GM12873 (cell line): ENCODE measurements around the gene CMSS1.

ENCODE experiments used
- TF ChIP-seq, protein P1 (sequence below): IDR thresholded peaks from 2 replicates; pipeline ENCODE4 v1.5.1; 2012; ENCODE audit warnings: low read depth, mild to moderate bottlenecking, moderate library complexity, low read length, control low read depth; ENCODE audit not compliant: insufficient read depth; ENCODE audit errors: missing control alignments

The CMSS1 gene

GRCh38 chr3:100107221-100107814 is 289.7 kb downstream of the CMSS1 start:
- TF ChIP-seq, protein P1, sequence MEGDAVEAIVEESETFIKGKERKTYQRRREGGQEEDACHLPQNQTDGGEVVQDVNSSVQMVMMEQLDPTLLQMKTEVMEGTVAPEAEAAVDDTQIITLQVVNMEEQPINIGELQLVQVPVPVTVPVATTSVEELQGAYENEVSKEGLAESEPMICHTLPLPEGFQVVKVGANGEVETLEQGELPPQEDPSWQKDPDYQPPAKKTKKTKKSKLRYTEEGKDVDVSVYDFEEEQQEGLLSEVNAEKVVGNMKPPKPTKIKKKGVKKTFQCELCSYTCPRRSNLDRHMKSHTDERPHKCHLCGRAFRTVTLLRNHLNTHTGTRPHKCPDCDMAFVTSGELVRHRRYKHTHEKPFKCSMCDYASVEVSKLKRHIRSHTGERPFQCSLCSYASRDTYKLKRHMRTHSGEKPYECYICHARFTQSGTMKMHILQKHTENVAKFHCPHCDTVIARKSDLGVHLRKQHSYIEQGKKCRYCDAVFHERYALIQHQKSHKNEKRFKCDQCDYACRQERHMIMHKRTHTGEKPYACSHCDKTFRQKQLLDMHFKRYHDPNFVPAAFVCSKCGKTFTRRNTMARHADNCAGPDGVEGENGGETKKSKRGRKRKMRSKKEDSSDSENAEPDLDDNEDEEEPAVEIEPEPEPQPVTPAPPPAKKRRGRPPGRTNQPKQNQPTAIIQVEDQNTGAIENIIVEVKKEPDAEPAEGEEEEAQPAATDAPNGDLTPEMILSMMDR, result no peak

DNA sequence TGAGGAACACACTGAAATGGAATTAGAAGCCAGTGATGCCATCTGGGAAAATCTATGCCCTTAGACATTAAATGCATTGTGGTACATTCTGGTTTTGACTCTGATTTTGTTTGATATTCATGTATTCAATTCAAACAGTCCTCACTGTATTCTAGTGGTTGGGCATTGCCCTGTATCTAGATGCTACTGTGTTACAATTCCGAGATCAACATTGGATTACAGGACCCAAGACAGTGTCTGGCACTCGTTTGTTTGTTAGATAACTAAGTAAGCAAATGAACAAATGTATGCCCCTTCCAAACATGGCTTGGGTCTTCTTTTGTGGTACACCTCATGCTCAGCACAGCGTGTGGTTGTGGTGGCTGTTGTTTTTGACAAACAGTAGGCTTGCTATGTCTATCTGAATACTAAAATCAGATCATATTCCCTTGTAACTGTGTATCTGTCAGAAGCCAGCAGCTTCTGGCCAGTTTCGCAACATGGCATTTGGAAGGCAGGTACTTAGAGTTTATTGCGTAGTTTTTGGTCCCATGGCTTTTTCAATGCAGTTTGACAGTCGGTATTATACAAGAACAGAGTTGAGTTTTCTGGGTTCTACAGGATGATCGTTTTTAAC is 290.9 kb downstream of the CMSS1 start:
- TF ChIP-seq, protein P1, result no peak

GRCh38 chr3:100110162-100110561 is 292.5 kb downstream of the CMSS1 start:
- TF ChIP-seq, protein P1, result no peak

DNA sequence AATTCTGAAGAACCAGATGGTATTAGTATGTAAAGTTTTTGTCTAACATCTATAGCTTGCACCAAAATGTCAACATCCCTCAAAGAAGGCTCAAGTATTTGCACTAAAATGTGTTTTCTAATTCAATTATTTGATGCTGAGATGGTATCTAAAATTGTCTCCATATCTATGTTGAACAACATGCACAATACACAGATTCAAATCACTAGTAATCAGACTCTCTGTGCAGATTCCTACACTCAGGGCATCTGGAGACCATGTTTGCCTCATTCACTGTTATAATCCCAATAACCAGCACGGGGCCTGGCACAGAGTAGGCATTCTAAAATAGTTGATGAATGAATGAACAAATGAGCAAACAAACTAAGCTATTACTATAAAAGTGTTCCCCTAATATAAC is 294.1 kb downstream of the CMSS1 start:
- TF ChIP-seq, protein P1, result no peak

DNA sequence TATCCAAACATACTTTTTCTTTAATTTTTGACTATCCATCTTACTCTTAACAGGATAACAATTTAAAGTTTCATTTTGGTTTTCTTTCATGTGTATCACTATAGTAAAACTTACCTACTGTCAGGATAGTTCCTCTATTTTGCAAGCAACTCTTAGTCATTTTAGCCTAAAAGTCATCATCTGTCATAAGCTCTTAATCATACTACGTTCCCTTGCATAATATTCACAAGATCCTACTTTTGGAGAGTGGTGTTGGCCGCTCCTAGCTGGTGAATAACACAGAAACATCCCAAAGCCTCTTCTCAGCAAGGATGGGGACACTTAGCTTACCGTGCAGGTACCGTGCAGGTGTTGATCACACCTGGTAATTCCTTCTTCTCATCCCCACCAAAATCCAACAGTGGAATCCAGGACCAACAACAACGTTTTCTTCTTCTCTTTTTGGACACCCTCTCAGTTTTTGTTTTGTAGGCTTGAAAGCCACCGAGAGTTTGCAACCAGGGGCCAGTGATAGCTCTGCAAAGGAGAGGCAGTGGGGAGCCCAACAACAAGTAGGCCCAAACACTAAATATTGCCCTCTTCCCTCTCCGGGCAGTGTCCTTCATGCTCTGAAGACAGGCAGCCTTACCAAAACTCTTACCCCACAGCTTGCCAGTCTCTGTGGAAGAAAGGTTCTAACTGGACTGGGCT is 296.2 kb downstream of the CMSS1 start:
- TF ChIP-seq, protein P1, result no peak

DNA sequence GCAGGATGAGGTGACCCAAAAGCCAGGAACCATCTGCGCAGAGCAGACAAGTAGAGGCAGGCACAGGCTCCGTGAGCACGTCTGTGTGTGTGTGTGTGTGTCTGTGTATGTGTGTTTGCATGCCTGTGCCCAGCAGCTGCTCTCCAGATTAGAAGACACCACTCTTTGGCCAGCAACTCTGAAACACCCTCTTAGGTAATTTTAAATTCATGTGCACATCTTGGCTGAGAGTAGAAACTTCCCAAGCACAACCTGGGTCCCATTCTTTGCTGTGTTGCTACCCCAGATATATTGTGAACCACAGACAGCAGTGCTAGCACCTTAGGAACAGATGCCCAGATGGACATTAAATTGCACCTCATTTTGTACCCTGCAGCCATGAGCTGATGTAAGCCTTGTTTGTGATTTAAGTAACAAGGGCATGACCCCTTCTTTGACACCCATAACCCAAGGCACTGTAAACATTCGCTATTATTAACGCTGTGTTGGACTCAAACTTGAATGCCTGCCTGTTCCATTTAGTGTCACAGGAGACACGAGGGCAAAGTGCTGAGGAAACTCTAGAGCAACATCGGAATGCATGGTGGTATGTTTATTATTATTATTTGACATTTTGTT is 296.9 kb downstream of the CMSS1 start, which contains the start of gene FILIP1L:
FILIP1L (minus strand) TSS at position 89 of the 618 bp plus-strand sequence.
- TF ChIP-seq, protein P1, result no peak

GRCh38 chr3:100117093-100117492 is 299.4 kb downstream of the CMSS1 start:
- TF ChIP-seq, protein P1, result no peak
